Spleen (tissue), 11 donors: ENCODE measurements around the gene NSA2. TPM values are rescaled to one million over a fixed set of nuclear protein-coding genes. Genes with fewer than 3 reads are reported as not detected.

ENCODE experiments used
- DNase-seq: peaks from one replicate; pipeline ENCODE4 v3.0.0-alpha.2; 2020
- H3K27ac ChIP-seq, 8 donors: fragments of 200-600 bp; sonication (generic) in 7 of 8; 1 replicate in 4 of 8; 2 replicates in 4 of 8; pipeline versions ENCODE4 v1.5.0 to v1.8.0; 2016 to 2021; ENCODE audit warnings: inconsistent platforms in 4 of 8, mild to moderate bottlenecking in 4 of 8, moderate library complexity in 1 of 8
- H3K27me3 ChIP-seq, 7 donors: fragments of 200-600 bp; sonication (generic) in 6 of 7; replicated peaks in 1 of 7; 1 replicate in 4 of 7; 2 replicates in 3 of 7; pipeline versions ENCODE4 v1.5.0 to v1.8.0; 2016 to 2021; ENCODE audit warnings: inconsistent platforms in 3 of 7, mild to moderate bottlenecking in 1 of 7
- H3K36me3 ChIP-seq, 6 donors: fragments of 200-600 bp; sonication (generic) in 5 of 6; 1 replicate in 4 of 6; 2 replicates in 2 of 6; pipeline versions ENCODE4 v1.5.0 to v1.8.0; 2016 to 2021; ENCODE audit warnings: inconsistent platforms in 2 of 6
- H3K4me1 ChIP-seq, 6 donors: fragments of 200-600 bp; sonication (generic) in 5 of 6; 1 replicate in 3 of 6; 2 replicates in 3 of 6; pipeline versions ENCODE4 v1.5.0 to v1.8.0; 2016 to 2021; ENCODE audit warnings: inconsistent platforms in 3 of 6
- H3K4me3 ChIP-seq, 8 donors: fragments of 200-600 bp; sonication (generic) in 7 of 8; 1 replicate in 4 of 8; 2 replicates in 4 of 8; pipeline versions ENCODE4 v1.5.0 to v1.8.0; 2016 to 2021; ENCODE audit warnings: inconsistent platforms in 4 of 8, mild to moderate bottlenecking in 4 of 8, moderate library complexity in 2 of 8
- H3K9me3 ChIP-seq, 8 donors: fragments of 200-600 bp; sonication (generic) in 7 of 8; 1 replicate in 4 of 8; 2 replicates in 4 of 8; pipeline versions ENCODE4 v1.5.0 to v1.8.0; 2016 to 2021; ENCODE audit warnings: inconsistent platforms in 4 of 8
- POLR2A ChIP-seq, 3 donors: fragments of 450-650 bp; IDR thresholded peaks; one replicate each; pipeline ENCODE4 v1.5.1; 2017; ENCODE audit warnings: antibody characterized with exemption in 3 of 3, mild to moderate bottlenecking in 1 of 3
- POLR2AphosphoS5 ChIP-seq, 3 donors: sonication (generic); formaldehyde crosslinking; IDR thresholded peaks; one replicate each; pipeline ENCODE4 v1.5.1; 2017; ENCODE audit warnings: antibody characterized with exemption in 3 of 3
- WGBS, 5 donors: extraction: QIAGEN DNeasy Blood & Tissue Kit in 3 of 5; methylation state at CpG; one replicate each; pipeline versions ENCODE4 v1.1.5 to v1.1.7; 2013 to 2018; 5-methylcytosine and 5-hydroxymethylcytosine counted together
- intact Hi-C: fragments of 100-400 bp; cut with DNase I; formaldehyde crosslinking; loops from one replicate; pipeline ENCODE4 v1.15.0; 2023; ENCODE audit warnings: low total_unique reads
- polyA plus RNA-seq, 3 donors: library from polyadenylated mRNA; stranded (reverse); fragments of 200-250 nt; gene quantifications; one replicate each; pipeline ENCODE4 v1.2.1, GENCODE V29; 2013
- total RNA-seq, 7 donors: library from RNA; depleted of rRNA in 3 of 7; stranded (reverse); fragments of >200 nt in 3 of 7; fragmentation: NEBNext Ultra II Directional in 4 of 7; extraction: Animal tissue kit (Norgen Biotek cat#: 25700) in 4 of 7; gene quantifications; one replicate each; pipeline versions ENCODE4 v1.1.0 to v1.2.1, GENCODE V29; 2016 to 2021
- TF ChIP-seq, protein P1 (sequence below), 11 experiments: fragments of 200-600 bp in 7 of 11; fragments of 450-650 bp in 4 of 11; sonication (generic) in 4 of 11; IDR thresholded peaks in 8 of 11; conservative IDR thresholded peaks in 3 of 11; 1 replicate in 7 of 11; 2 replicates in 4 of 11; pipeline versions ENCODE4 v1.4.0 to v1.8.0; 2016 to 2021; ENCODE audit warnings: antibody characterized with exemption in 11 of 11, inconsistent platforms in 4 of 11, mild to moderate bottlenecking in 1 of 11
- donor health status: healthy with polysubstance abuse.
- donor health status: DM: no; HTN: no; CAD: no; lungs with moderate emphysema.
- donor health status: DM: no; HTN: no; CAD: no.
- donor health status: Bipolar disorder and iron deficiency.
- donor health status: healthy.
- donor health status: DM: no; HTN: no; CAD: no.
- donor health status: DM: yes; HTN: yes; CAD: no.

NSA2 gene
- total and polyA plus RNA-seq, 10 donors, result 46.6 to 191 (median 85.3) TPM

DNA sequence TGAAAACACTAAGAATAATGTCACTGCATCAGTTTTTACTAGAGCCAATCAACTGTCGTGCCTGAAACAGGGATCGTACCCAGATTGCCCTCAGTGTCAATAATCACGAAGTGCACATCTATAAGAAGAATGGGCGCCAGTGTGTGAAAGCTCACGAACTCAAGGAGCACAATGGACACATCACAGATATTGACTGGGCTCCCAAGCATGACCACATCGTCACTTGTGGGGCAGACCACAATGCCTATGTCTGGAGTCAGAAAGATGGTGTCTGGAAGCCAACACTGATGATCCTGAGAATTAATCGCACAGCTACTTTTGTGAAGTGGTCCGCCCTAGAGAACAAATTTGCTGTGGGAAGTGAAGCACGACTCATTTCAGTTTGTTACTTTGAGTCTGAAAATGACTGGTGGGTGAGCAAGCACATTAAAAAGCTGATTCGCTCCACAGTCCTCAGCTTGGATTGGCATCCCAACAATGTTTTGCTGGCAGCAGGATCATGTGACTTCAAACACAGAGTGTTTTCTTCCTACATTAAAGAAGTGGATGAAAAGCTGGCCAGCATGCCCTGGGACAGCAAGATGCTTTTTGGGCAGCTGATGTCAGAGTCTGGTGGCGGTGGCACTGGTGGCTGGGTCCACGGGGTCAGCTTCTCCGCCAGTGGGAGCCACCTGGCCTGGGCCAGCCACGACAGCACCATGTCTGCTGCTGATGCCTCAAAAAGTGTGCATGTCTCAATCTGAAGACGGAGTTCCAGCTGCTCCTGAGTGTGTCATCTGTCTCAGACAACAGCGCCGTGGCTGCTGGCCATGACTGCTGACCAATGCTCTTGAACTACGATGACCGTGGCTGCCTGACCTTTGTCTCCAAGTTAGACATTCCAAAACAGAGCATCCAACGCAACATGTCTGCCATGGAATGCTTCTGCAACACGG is 32.2 kb downstream of the NSA2 start:
- no peak overlapping the region for H3K4me3 ChIP-seq

DNA sequence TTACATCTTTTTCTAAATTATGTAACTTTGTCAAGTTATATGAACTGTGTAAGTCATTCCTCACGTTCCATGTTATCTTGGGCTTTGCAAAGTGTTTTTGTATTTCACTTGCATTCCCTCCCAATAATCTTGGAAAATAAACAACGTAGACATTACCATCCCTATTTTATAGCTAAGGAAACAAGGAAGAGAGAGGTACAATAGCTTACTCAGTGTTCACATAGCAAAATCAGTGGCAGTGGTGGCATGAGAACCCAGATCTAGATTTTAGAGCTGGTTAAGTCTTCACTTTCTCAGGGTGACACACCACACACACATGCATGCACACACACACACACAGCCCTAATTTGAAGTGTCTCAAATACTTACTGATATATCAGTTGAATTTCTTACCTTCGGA is 34.1 kb downstream of the NSA2 start:
- H3K4me3 ChIP-seq, result no peak overlapping the region
- WGBS, 5 donors, result 85 to 94% (median 86%) methylated on average over 3 of the region's 3 CpGs
- H3K4me1 ChIP-seq, result no peaks in the 10 kb centered on the region
- intact Hi-C loops, result no loop called here
- no peaks in the 10 kb centered on the region for H3K27me3 ChIP-seq
- H3K27ac ChIP-seq, result no peak overlapping the region
- no peaks in the 10 kb centered on the region for H3K9me3 ChIP-seq
- TF ChIP-seq, protein P1, sequence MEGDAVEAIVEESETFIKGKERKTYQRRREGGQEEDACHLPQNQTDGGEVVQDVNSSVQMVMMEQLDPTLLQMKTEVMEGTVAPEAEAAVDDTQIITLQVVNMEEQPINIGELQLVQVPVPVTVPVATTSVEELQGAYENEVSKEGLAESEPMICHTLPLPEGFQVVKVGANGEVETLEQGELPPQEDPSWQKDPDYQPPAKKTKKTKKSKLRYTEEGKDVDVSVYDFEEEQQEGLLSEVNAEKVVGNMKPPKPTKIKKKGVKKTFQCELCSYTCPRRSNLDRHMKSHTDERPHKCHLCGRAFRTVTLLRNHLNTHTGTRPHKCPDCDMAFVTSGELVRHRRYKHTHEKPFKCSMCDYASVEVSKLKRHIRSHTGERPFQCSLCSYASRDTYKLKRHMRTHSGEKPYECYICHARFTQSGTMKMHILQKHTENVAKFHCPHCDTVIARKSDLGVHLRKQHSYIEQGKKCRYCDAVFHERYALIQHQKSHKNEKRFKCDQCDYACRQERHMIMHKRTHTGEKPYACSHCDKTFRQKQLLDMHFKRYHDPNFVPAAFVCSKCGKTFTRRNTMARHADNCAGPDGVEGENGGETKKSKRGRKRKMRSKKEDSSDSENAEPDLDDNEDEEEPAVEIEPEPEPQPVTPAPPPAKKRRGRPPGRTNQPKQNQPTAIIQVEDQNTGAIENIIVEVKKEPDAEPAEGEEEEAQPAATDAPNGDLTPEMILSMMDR (IDR thresholded peaks at IDR 0.05 in 8 of 11, conservative IDR thresholded peaks at IDR 0.05 in 3 of 11), result no peak
- TF ChIP-seq POLR2A (IDR thresholded peaks at IDR 0.05), result no peak
- TF ChIP-seq POLR2AphosphoS5 (IDR thresholded peaks at IDR 0.05), result no peak
- H3K36me3 ChIP-seq, result peaks cover 0 to 27% (median 0%) of the 10 kb centered on the region in 6 donors
- DNase-seq, result no peak

More for the DNA sequence above, 32.2 kb downstream of the NSA2 start:
- TF ChIP-seq, protein P1 (IDR thresholded peaks at IDR 0.05 in 8 of 11, conservative IDR thresholded peaks at IDR 0.05 in 3 of 11), result no peak
- no peaks in the 10 kb centered on the region for H3K4me1 ChIP-seq
- DNase-seq, result no peak
- H3K27me3 ChIP-seq, result no peaks in the 10 kb centered on the region
- H3K9me3 ChIP-seq, result no peaks in the 10 kb centered on the region
- intact Hi-C loops, result no loop called here
- H3K36me3 ChIP-seq, result peaks cover 0 to 25% (median 3%) of the 10 kb centered on the region in 6 donors
- H3K27ac ChIP-seq, result no peak overlapping the region
- 83 to 93% (median 93%) methylated on average over 14 to 21 of the region's 21 CpGs for WGBS, 5 donors

DNA sequence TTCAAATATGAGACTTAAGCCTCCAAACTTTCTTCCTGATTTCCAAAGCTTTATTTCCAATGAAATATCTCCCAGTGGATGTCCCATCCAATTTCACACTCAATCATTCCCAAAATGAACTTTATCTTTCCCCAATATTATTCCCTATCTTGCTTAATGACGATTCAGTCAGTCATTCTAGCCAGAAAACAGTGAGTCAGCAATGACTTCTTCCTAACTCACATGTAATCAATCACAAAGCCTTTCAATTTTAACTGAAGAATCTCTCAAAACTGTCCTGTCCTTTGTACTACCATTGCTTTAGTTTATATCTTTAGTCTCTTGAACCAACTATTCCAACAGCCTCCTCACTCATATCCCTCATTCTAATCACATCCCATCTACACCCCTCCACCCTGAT is 34.9 kb downstream of the NSA2 start:
- Histone ChIP-seq H3K4me3 (no peak overlapping the region), H3K4me1 (no peaks in the 10 kb centered on the region), H3K9me3 (no peaks in the 10 kb centered on the region), H3K36me3 (peaks cover 0 to 27% (median 0%) of the 10 kb centered on the region in 6 donors), H3K27me3 (no peaks in the 10 kb centered on the region), H3K27ac (no peak overlapping the region)
- intact Hi-C loops, result no loop called here
- 24 to 58% (median 35%) methylated on average over 1 of the region's 1 CpG for WGBS, 5 donors
- no peak for DNase-seq
- TF ChIP-seq POLR2AphosphoS5 (IDR thresholded peaks at IDR 0.05), result no peak
- TF ChIP-seq POLR2A (IDR thresholded peaks at IDR 0.05), result no peak
- TF ChIP-seq, protein P1 (IDR thresholded peaks at IDR 0.05 in 8 of 11, conservative IDR thresholded peaks at IDR 0.05 in 3 of 11), result no peak

DNA sequence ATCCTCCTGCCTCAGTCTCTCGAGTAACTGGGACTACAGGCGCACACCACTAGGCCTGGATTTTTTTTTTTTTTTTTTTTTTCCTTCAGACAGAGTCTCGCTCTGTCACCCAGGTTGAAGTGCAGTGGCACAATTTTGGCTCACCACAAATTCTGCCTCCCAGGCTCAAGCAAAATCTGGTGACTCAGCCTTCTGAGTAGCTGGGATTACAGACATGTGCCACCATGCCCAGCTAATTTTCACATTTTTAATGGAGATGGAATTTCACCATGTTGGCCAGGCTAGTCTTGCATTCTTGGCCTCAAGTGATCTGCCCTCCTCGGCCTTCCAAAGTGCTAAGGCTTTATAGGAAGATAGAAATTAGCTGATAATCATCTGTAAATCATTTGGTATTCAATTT is 43.9 kb downstream of the NSA2 start:
- intact Hi-C loops, result no loop called here
- H3K4me3 ChIP-seq, result no peak overlapping the region
- no peaks in the 10 kb centered on the region for H3K27me3 ChIP-seq
- no peak overlapping the region for H3K27ac ChIP-seq
- no peaks in the 10 kb centered on the region for H3K9me3 ChIP-seq
- no peaks in the 10 kb centered on the region for H3K4me1 ChIP-seq
- peaks cover 0 to 13% (median 0%) of the 10 kb centered on the region in 6 donors for H3K36me3 ChIP-seq
- no peak for DNase-seq
- WGBS, 5 donors, result 89 to 95% (median 92%) methylated on average over 4 of the region's 4 CpGs
- TF ChIP-seq, protein P1 (IDR thresholded peaks at IDR 0.05 in 8 of 11, conservative IDR thresholded peaks at IDR 0.05 in 3 of 11), result no peak
- TF ChIP-seq POLR2AphosphoS5 (IDR thresholded peaks at IDR 0.05) (no peak), POLR2A (IDR thresholded peaks at IDR 0.05) (no peak)
